Hindlimb muscle (tissue), 1 donor: ENCODE measurements around the gene ZNF90. TPM values are rescaled to one million over a fixed set of nuclear protein-coding genes. Genes with fewer than 3 reads are reported as not detected.
"Not testable (repeated sequence)": the region's sequence is repeated elsewhere in the genome, so short reads cannot be mapped to it uniquely, and the experiment has no call there.

ENCODE experiments used
- DNase-seq: peaks from one replicate; pipeline ENCODE4 v3.0.0-alpha.2; 2013
- polyA plus RNA-seq: library from polyadenylated mRNA; unstranded; fragments of 120-200 nt; gene quantifications from one replicate; pipeline ENCODE4 v1.2.1, GENCODE V29; 2013; ENCODE audit not compliant: insufficient read length

The ZNF90 gene
- polyA plus RNA-seq, 1 donor: 5.1 TPM

GRCh38 chr19:20103091-20103740 is 25.4 kb downstream of the ZNF90 start:
- no peak for DNase-seq

DNA sequence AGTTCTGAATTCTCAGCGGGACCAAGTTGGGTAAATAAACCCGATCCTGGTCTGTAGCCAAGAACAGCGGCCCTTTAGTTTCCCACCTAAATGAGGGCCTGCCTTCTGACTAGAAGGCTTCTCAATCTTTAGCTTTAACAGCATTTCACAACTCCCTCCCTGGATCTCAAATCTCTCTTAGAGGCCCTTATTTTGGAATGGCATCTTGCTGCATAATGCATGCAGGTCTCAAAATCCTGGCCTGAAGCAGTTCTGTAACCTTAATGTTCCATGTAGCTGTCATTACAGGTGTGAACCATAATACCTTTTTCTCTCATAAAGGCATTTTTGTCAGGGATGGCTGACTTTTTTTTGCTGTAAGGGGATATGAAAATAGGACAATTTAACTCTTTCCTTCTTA is 29.5 kb downstream of the ZNF90 start:
- no peak for DNase-seq

GRCh38 chr19:20118064-20118839 is 40.5 kb downstream of the ZNF90 start:
- not testable (repeated sequence) for DNase-seq

DNA sequence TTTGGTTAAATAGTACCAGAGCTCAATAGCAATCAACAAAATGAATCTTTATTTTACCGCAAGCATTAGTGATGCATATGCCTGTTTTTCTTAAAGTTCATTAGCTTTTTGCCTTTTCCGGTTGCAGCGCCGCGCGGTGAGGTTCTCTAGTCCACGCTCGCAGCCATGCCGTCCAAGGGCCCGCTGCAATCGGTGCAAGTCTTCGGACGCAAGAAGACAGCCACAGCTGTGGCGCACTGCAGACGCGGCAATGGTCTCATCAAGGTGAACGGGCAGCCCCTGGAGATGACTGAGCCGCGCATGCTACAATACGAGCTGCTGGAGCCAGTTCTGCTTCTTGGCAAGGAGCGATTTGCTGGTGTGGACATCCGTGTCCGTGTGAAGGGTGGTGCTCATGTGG is 47.1 kb downstream of the ZNF90 start:
- no peak for DNase-seq

- not testable (repeated sequence) for DNase-seq
Observed at GRCh38 chr19:20132933-20133332, 55.1 kb downstream of the ZNF90 start.

- DNase-seq: not testable (repeated sequence)
Observed at GRCh38 chr19:20137714-20138113, 59.9 kb downstream of the ZNF90 start.

DNA sequence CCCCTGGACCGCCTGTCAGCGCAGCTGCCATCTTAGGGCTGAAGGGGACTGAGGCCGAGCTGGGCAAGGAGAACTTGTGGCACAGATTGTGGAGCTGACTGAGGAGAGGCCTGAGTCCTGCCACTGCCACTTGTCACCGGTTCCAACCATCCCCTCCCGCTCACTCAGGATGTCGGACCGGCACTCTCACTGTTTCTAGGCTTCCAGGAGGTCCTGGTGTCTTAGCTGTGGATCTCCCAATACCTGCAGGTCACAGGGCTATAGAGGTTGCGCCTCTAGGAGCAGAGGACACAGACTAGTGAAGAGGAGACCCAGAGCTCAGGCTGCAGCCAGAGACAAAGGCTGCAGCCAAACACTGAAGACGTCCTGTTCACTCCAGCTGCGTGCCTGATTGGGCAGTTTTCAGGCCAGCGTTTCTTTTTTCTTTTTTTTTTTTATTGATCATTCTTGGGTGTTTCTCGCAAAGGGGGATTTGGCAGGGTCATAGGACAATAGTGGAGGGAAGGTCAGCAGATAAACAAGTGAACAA is 73.9 kb downstream of the ZNF90 start:
- DNase-seq: no peak

- peak; percentile 46 for DNase-seq
Observed at GRCh38 chr19:20152506-20152905, 74.7 kb downstream of the ZNF90 start.

GRCh38 chr19:20153281-20153680 is 75.5 kb downstream of the ZNF90 start:
- DNase-seq: no peak

- DNase-seq: no peak
Observed at GRCh38 chr19:20154636-20155035, 76.8 kb downstream of the ZNF90 start.

GRCh38 chr19:20162821-20163220 is 85.0 kb downstream of the ZNF90 start:
- no peak for DNase-seq

- DNase-seq: no peak
Observed at GRCh38 chr19:20164456-20164855, 86.7 kb downstream of the ZNF90 start.

GRCh38 chr19:20165971-20166592 is 88.3 kb downstream of the ZNF90 start:
- DNase-seq: no peak

- DNase-seq: peak; percentile 94
Observed at GRCh38 chr19:20167020-20167644, 89.3 kb downstream of the ZNF90 start, which contains the start of gene ZNF486. Gene ZNF486 (plus strand): TSS chr19:20167214. CDS start chr19:20167331, 117 bp downstream.

- DNase-seq: no peak
Observed at GRCh38 chr19:20167651-20168122, 89.9 kb downstream of the ZNF90 start.

Other genes with a start within 250 kb of the ZNF90 start
- 11.9 TPM for gene ZNF253, start 212.1 kb upstream of the ZNF90 start, polyA plus RNA-seq
- gene ZNF93, start 177.1 kb upstream of the ZNF90 start, polyA plus RNA-seq: 9.3 TPM
- 6.2 TPM for gene ZNF682, start 38.5 kb upstream of the ZNF90 start, polyA plus RNA-seq
- gene ZNF486, start 89.2 kb downstream of the ZNF90 start, polyA plus RNA-seq: 4.9 TPM